Measurements from ENCODE around the gene LDB2.

- TF ChIP-seq FOXM1 (IDR thresholded peaks at IDR 0.05; ENCODE audit: borderline replicate concordance, low read depth) (no peak), RAD21 (IDR thresholded peaks at IDR 0.05; ENCODE audit: low read depth) (no peak), USF1 (IDR thresholded peaks at IDR 0.05) (no peak), EP300 (IDR thresholded peaks at IDR 0.05; ENCODE audit: borderline replicate concordance) (no peak), CEBPB (IDR thresholded peaks at IDR 0.05) (no peak)
Measured at GRCh38 chr4:16462656-16463055, 435.8 kb downstream of the LDB2 start.
